Activated naive CD8-positive, alpha-beta T cell treated with anti-CD3 and anti-CD28 coated beads for 36 hours (primary cell): ENCODE results near the gene NUDT5. TPM values are rescaled to one million over a fixed set of nuclear protein-coding genes. Genes with fewer than 3 reads are reported as not detected.
A peak's percentile ranks its signal among the peaks of the same experiment; 100 is the strongest.
"Not testable (repeated sequence)": the region's sequence is repeated elsewhere in the genome, so short reads cannot be mapped to it uniquely, and the experiment has no call there.

Experiments used
- DNase-seq: peaks from one replicate; pipeline ENCODE4 v3.0.0; 2021
- H3K27ac Mint-ChIP-seq: one replicate; pipeline ENCODE4 v1.8.0; 2022; ENCODE audit warnings: mild to moderate bottlenecking, moderate library complexity, mixed read lengths
- H3K27me3 Mint-ChIP-seq: one replicate; pipeline ENCODE4 v1.8.0; 2022; ENCODE audit warnings: mild to moderate bottlenecking, mixed read lengths
- H3K36me3 Mint-ChIP-seq: one replicate; pipeline ENCODE4 v1.8.0; 2021; ENCODE audit warnings: mild to moderate bottlenecking, mixed read lengths
- H3K4me1 Mint-ChIP-seq: one replicate; pipeline ENCODE4 v1.8.0; 2021; ENCODE audit warnings: mixed read lengths
- H3K4me3 Mint-ChIP-seq: one replicate; pipeline ENCODE4 v1.8.0; 2022; ENCODE audit warnings: mild to moderate bottlenecking, moderate library complexity, mixed read lengths
- H3K9me3 Mint-ChIP-seq: one replicate; pipeline ENCODE4 v1.8.0; 2022; ENCODE audit warnings: mixed read lengths
- total RNA-seq, 2 experiments: library from RNA; stranded (reverse); gene quantifications; one replicate each; pipeline ENCODE4 v1.2.3, GENCODE V29; 2021

NUDT5 gene
- total RNA-seq = 100 to 1,000 TPM; 108 to 114 TPM

GRCh38 chr10:12195603-12196506, at the start of gene NUDT5, which contains the start of gene CDC123:
Gene NUDT5 (minus strand): TSS chr10:12195891. CDS start chr10:12186291, 9,600 bp downstream.
Gene CDC123 (plus strand): TSS chr10:12196188. CDS start chr10:12196246, 58 bp downstream.
- peak within 1 kb of the TSS; percentile 92 for H3K4me3 Mint-ChIP-seq
- no peaks in the 10 kb centered on the region for H3K27me3 Mint-ChIP-seq
- H3K4me1 Mint-ChIP-seq = peaks cover 29% of the 10 kb centered on the region
- peak; percentile 87 for DNase-seq
- H3K36me3 Mint-ChIP-seq = peaks cover 37% of the 10 kb centered on the region
- no peaks in the 10 kb centered on the region for H3K9me3 Mint-ChIP-seq
- peak within 1 kb of the TSS; percentile 98 for H3K27ac Mint-ChIP-seq

- H3K27me3 Mint-ChIP-seq = no peaks in the 10 kb centered on the region
- no peak overlapping the region for H3K4me3 Mint-ChIP-seq
- H3K9me3 Mint-ChIP-seq = no peaks in the 10 kb centered on the region
- H3K4me1 Mint-ChIP-seq = peaks cover 27% of the 10 kb centered on the region
- peak overlapping the region; percentile 72 for H3K27ac Mint-ChIP-seq
- peaks cover 38% of the 10 kb centered on the region for H3K36me3 Mint-ChIP-seq
- DNase-seq = no peak
These were observed 48.4 kb upstream of the NUDT5 start for GRCh38 chr10:12243864-12244620.

DNA sequence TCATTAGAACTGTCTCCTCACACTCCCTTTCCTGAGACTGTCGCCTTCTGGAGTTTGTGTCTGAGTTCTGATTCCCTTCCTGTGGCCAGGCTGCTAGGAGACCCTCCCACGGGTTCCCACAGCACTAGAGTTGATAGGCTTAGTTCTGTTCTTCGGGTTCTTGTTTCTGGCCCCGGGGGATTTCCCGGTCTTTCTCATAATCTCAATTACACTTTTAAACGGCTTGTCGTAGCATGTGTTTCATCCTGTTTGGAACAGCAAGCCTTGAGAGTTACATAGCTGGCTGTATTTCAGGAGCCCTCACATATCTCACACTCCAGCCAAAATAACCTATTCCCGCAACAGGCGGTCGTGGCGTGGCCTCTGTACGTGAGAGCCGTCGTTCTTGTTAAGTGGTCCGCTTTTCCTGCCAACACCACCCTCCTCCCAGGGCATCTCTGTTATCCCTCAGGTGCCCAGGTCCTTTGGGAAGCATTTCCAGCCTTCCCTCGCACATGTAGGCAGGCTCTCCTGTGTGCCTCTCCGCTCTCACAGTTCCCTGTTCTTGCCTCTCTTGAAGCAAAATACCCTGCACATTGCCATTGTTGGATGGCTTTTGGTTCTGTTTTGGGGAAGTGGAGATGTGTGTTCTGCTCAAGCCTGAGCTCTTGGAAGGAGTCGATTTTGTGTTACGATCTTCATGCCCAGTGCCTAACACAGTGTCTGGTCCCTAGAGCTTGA, 46.3 kb upstream of the NUDT5 start:
- H3K27me3 Mint-ChIP-seq = no peaks in the 10 kb centered on the region
- H3K4me3 Mint-ChIP-seq = peak overlapping the region; percentile 14
- peak overlapping the region; percentile 71 for H3K27ac Mint-ChIP-seq
- no peaks in the 10 kb centered on the region for H3K9me3 Mint-ChIP-seq
- H3K4me1 Mint-ChIP-seq = peaks cover 27% of the 10 kb centered on the region
- peaks cover 40% of the 10 kb centered on the region for H3K36me3 Mint-ChIP-seq
- peak; percentile 58 for DNase-seq

- no peaks in the 10 kb centered on the region for H3K27me3 Mint-ChIP-seq
- no peak overlapping the region for H3K27ac Mint-ChIP-seq
- peaks cover 35% of the 10 kb centered on the region for H3K36me3 Mint-ChIP-seq
- no peaks in the 10 kb centered on the region for H3K9me3 Mint-ChIP-seq
- H3K4me3 Mint-ChIP-seq = no peak overlapping the region
- H3K4me1 Mint-ChIP-seq = peaks cover 24% of the 10 kb centered on the region
- no peak for DNase-seq
These were observed 43.1 kb upstream of the NUDT5 start for GRCh38 chr10:12238821-12239220.

DNA sequence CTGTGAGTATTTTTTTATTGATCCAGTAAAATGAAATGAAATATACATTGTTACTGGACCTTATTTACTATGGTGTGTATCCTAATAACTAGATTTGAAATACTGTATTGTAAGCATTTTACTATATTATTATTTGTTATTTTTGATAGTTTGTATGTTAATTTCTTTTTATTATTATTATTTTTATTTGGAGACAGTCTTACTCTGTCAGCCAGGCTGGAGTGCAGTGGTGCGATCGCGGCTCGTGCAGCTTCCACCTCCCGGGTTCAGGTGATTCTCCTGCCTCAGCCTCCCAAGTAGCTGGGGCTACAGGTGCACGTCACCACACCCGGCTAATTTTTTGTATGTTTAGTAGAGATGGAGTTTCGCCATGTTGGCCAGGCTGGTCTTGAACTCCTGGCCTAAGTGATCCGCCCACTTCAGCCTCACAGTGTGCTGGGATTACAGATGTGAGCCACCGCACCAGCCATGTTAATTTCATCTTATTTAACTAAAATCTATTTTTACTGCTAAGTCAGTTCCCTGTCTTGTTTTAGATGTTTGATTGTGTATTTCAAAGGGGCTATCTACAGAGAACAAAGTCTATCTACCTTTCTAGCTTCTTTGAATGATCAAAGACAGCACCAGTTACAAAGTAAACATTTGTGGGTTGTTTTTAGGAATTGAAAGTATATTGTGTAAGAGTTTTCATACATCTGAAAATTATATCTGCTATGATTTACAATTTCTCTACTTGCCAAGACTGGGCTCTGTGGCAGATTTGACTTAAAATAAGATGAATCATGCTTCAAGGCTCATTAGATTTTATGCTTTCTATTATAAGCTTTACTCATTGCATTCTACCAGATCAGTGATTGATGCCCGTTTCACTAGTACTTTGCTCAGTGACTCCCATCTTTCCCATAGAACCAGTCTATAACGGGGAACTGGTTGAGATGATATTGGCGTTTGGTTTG, 41.9 kb upstream of the NUDT5 start:
- H3K9me3 Mint-ChIP-seq = no peaks in the 10 kb centered on the region
- no peak for DNase-seq
- no peaks in the 10 kb centered on the region for H3K27me3 Mint-ChIP-seq
- no peak overlapping the region for H3K27ac Mint-ChIP-seq
- H3K36me3 Mint-ChIP-seq = peaks cover 32% of the 10 kb centered on the region
- no peak overlapping the region for H3K4me3 Mint-ChIP-seq
- H3K4me1 Mint-ChIP-seq = peaks cover 22% of the 10 kb centered on the region

DNA sequence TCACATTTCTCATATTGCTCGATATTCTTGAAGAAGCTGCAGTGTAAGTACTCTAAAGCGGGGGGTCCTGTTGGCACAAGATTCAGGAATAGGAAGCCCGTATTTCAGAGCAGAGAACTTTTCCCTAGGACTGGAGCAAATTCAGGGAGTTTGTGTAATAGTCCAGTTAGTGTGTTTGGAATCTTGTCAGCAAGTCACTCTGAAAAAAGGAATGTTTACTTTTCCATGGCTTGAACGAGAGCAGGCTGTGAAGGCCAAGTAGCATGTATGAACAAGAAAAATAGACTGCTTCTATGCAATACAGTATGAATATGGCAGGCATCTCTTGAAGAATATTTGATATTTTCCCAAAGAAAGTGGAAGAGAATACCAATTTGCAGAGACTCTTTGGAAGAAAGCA, 40.1 kb upstream of the NUDT5 start:
- H3K27me3 Mint-ChIP-seq = no peaks in the 10 kb centered on the region
- H3K27ac Mint-ChIP-seq = no peak overlapping the region
- peaks cover 6% of the 10 kb centered on the region for H3K4me1 Mint-ChIP-seq
- H3K9me3 Mint-ChIP-seq = no peaks in the 10 kb centered on the region
- no peak overlapping the region for H3K4me3 Mint-ChIP-seq
- no peak for DNase-seq
- peaks cover 26% of the 10 kb centered on the region for H3K36me3 Mint-ChIP-seq

DNA sequence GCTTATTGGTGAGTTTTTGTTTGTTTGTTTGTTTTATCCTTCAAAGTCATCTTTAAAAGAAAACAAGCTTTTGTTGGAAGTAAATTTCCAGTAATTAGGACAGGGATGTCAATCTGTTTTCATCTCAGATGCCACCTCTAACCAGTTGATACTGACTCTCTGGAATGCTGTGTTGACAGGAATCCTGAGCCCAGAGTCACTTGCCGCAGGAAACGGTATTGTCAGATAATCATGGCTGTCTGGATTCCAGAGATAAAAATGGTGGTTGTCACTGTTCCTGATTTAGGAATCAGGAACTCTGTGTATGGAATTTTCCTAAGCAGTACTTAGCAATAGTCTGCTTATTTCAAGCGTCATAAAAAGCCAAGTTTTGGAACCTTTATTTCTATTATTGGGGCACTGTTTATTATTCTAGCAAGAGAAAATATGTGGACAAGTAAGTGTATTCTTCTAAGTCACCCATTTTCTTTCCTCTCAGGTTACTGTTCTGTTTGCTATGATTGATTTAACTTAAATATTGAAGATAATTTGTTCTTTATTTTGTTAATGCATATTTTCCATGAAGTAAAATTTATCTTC, 39.5 kb upstream of the NUDT5 start:
- Mint-ChIP-seq H3K4me3 (no peak overlapping the region), H3K9me3 (no peaks in the 10 kb centered on the region), H3K4me1 (peaks cover 2% of the 10 kb centered on the region), H3K36me3 (peaks cover 22% of the 10 kb centered on the region), H3K27ac (no peak overlapping the region), H3K27me3 (no peaks in the 10 kb centered on the region)
- no peak for DNase-seq

DNA sequence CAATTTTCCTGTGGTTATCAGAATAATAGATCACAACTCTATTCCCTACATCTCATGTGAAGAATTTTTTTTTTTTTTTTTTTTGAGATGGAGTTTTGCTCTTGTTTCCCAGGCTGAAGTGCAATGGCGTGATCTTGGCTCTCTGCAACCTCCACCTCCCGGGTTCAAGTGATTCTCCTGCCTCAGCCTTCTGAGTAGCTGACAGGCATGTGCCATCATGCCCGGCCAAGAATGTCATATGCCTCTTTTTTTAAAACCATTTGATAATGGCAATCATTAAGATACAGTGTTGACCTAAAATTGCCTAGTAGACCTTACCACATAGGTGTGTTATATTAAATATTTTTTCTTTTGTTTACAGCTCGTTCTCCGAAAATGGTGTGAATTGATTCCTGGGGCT, 39.0 kb upstream of the NUDT5 start:
- not testable (repeated sequence) for H3K9me3 Mint-ChIP-seq, H3K4me3 Mint-ChIP-seq, H3K27ac Mint-ChIP-seq, H3K27me3 Mint-ChIP-seq, DNase-seq, H3K4me1 Mint-ChIP-seq
- H3K36me3 Mint-ChIP-seq = peaks cover 24% of the 10 kb centered on the region

GRCh38 chr10:12228851-12229250, 33.2 kb upstream of the NUDT5 start:
- DNase-seq = no peak

GRCh38 chr10:12226438-12226837, 30.7 kb upstream of the NUDT5 start:
- H3K4me1 Mint-ChIP-seq, H3K4me3 Mint-ChIP-seq, DNase-seq, H3K27ac Mint-ChIP-seq, H3K9me3 Mint-ChIP-seq, H3K27me3 Mint-ChIP-seq: not testable (repeated sequence)
- peaks cover 41% of the 10 kb centered on the region for H3K36me3 Mint-ChIP-seq

More at GRCh38 chr10:12228851-12229250, 33.2 kb upstream of the NUDT5 start:
- no peaks in the 10 kb centered on the region for H3K9me3 Mint-ChIP-seq
- H3K4me1 Mint-ChIP-seq = no peaks in the 10 kb centered on the region
- H3K27ac Mint-ChIP-seq = no peak overlapping the region
- no peak overlapping the region for H3K4me3 Mint-ChIP-seq
- no peaks in the 10 kb centered on the region for H3K27me3 Mint-ChIP-seq
- H3K36me3 Mint-ChIP-seq = peaks cover 35% of the 10 kb centered on the region

DNA sequence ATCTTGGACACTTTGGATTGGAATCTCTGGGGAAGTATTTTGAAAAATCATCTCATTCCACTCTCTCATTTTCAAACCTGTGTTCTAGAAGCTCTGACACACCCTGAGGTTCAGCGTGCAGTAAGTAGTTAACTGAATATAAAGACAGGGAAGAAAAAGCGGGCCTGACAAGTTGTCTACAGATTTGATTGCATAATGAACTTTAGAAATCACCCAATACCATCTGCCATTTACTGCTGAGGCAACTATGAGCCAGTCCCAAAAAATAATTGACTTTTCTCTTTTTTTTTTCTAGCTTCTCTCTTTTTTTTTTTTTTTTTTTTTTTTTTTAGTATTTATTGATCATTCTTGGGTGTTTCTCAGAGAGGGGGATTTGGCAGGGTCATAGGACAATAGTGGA, 29.8 kb upstream of the NUDT5 start:
- Mint-ChIP-seq H3K4me1 (no peaks in the 10 kb centered on the region), H3K27me3 (no peaks in the 10 kb centered on the region), H3K4me3 (no peak overlapping the region), H3K9me3 (no peaks in the 10 kb centered on the region), H3K36me3 (peaks cover 47% of the 10 kb centered on the region), H3K27ac (no peak overlapping the region)
- DNase-seq = no peak

DNA sequence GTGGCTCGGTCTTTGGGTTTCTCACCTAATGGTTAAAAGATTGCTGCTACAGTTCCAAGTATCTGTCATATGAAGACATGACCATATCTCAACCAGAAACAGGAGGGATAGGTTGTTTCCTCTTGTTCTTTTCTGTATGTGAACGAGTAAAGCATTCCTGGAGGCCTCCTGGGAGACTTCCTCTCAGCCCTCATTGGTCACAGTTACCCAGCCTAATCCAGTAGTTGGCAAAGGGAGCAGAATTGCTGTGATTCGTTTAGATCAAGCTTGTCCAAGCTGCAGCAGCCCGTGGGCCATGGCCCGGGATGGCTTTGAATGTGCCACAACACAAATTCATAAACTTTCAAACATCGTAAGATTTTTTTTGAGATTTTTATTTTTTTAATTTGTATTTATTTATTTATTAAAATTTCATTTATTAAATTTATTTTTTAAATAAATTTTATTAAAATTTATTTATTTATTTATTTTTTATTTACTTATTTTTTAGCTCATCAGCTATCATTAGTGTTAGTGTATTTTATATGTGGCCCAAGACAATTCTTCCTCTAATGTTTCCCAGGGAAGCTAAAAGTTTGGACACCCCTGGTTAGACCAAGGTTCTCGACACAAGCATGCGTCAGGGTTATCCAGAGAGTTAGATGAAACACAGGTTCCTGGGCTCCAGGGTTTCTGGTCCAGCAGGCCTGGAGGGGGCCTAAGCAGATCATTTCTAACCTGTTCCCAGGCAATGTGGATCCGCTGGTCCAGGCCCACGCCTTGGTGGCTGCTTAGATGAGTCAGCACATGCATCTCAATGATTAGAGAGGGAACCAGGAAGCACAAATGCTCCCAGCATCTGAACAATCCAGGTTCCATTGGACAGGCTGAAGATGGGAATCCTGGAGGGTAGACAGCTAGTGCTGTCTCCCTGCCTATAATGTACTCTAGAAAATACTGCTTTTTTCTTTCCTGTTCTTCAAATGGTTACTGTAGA, 25.9 kb upstream of the NUDT5 start:
- H3K36me3 Mint-ChIP-seq = peaks cover 53% of the 10 kb centered on the region

DNA sequence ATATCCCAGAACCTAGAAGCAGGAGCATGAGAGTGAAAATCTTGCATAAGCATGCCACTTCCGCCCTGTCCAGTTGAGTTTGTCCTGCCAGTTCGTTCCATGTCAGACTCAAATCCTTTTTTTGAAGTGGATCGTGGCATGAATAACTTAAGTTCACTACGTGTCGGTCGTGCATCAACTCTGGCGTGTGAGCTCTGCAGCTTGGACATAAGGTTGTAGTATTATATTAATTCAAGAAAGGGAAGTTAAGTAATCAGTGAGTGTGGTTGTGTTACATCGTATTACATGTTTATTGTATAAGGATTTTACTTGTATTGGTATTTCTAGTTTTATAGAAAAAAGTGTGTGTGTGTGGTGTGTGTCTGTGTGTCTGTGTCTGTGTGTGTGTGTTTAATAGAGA, 23.3 kb upstream of the NUDT5 start:
- no peak for DNase-seq
- Mint-ChIP-seq H3K4me3 (no peak overlapping the region), H3K9me3 (no peaks in the 10 kb centered on the region), H3K27me3 (no peaks in the 10 kb centered on the region), H3K27ac (no peak overlapping the region), H3K36me3 (peaks cover 43% of the 10 kb centered on the region), H3K4me1 (peaks cover 14% of the 10 kb centered on the region)

More for the DNA sequence above, 25.9 kb upstream of the NUDT5 start:
- Mint-ChIP-seq H3K27me3 (no peaks in the 10 kb centered on the region), H3K4me3 (no peak overlapping the region), H3K9me3 (no peaks in the 10 kb centered on the region), H3K27ac (no peak overlapping the region), H3K4me1 (peaks cover 5% of the 10 kb centered on the region)
- no peak for DNase-seq
